GM23338 (cell line): ENCODE results near the gene SCAMP1. TPM values are rescaled to one million over a fixed set of nuclear protein-coding genes. Genes with fewer than 3 reads are reported as not detected.

Source experiments
- ATAC-seq: fragments of 200-7000 bp; cut with Tn5 transposase; 3 replicates; pipeline ENCODE4 v1.9.1; 2020
- DNase-seq: peaks from one replicate; pipeline ENCODE4 v3.0.0-alpha.2; 2015; ENCODE audit warnings: low spot score
- H2AFZ ChIP-seq: fragments of 200-600 bp; sonication (generic); 2 replicates; pipeline ENCODE4 v1.8.0; 2016; ENCODE audit warnings: antibody characterized with exemption, mild to moderate bottlenecking, moderate library complexity
- H3F3A ChIP-seq: fragments of 200-600 bp; sonication (generic); replicated peaks from 2 replicates; pipeline ENCODE4 v1.8.0; 2017; ENCODE audit warnings: antibody characterized with exemption, mixed run types, low read depth
- H3K27ac ChIP-seq: fragments of 200-600 bp; sonication (generic); 2 replicates; pipeline ENCODE4 v1.6.1; 2016; ENCODE audit warnings: low read depth
- H3K27me3 ChIP-seq: fragments of 200-600 bp; sonication (generic); 2 replicates; pipeline ENCODE4 v1.8.0; 2016; ENCODE audit warnings: mild to moderate bottlenecking, mixed run types, moderate library complexity; ENCODE audit not compliant: insufficient read depth
- H3K36me3 ChIP-seq: fragments of 200-600 bp; sonication (generic); 2 replicates; pipeline ENCODE4 v1.8.0; 2016; ENCODE audit warnings: mild to moderate bottlenecking; ENCODE audit not compliant: insufficient read depth
- H3K4me1 ChIP-seq: fragments of 200-600 bp; sonication (generic); 2 replicates; pipeline ENCODE4 v1.8.0; 2016; ENCODE audit warnings: mild to moderate bottlenecking, moderate library complexity; ENCODE audit not compliant: insufficient read depth
- H3K4me2 ChIP-seq: fragments of 200-600 bp; sonication (generic); 2 replicates; pipeline ENCODE4 v1.7.1; 2017; ENCODE audit warnings: mixed run types
- H3K4me3 ChIP-seq: fragments of 200-600 bp; sonication (generic); 2 replicates; pipeline ENCODE4 v1.6.1; 2016; ENCODE audit warnings: mixed run types
- H3K79me2 ChIP-seq: fragments of 200-600 bp; sonication (generic); replicated peaks from 2 replicates; pipeline ENCODE4 v1.8.0; 2017; ENCODE audit warnings: mild to moderate bottlenecking; ENCODE audit not compliant: insufficient read depth
- H3K9me2 ChIP-seq: fragments of 200-600 bp; sonication (generic); 2 replicates; pipeline ENCODE4 v1.8.0; 2017; ENCODE audit not compliant: insufficient read depth
- H4K20me1 ChIP-seq: fragments of 200-600 bp; sonication (generic); replicated peaks from 2 replicates; pipeline ENCODE4 v1.8.0; 2017; ENCODE audit warnings: mild to moderate bottlenecking; ENCODE audit not compliant: insufficient read depth
- H3K27ac Mint-ChIP-seq: 2 replicates; pipeline ENCODE4 v1.8.0; 2020; ENCODE audit warnings: inconsistent platforms, mild to moderate bottlenecking, moderate library complexity, mixed read lengths
- H3K27me3 Mint-ChIP-seq: 3 replicates; pipeline ENCODE4 v1.8.0; 2022; ENCODE audit warnings: low read depth, mild to moderate bottlenecking, moderate library complexity, mixed read lengths, inconsistent platforms; ENCODE audit not compliant: insufficient read depth, poor library complexity
- H3K36me3 Mint-ChIP-seq: 3 replicates; pipeline ENCODE4 v1.8.0; 2021; ENCODE audit warnings: low read depth, mild to moderate bottlenecking, inconsistent platforms, moderate library complexity, mixed read lengths
- H3K4me1 Mint-ChIP-seq: 3 replicates; pipeline ENCODE4 v1.8.0; 2020; ENCODE audit warnings: mild to moderate bottlenecking, inconsistent platforms, mixed read lengths
- H3K4me3 Mint-ChIP-seq: 3 replicates; pipeline ENCODE4 v1.8.0; 2021; ENCODE audit warnings: moderate library complexity, mild to moderate bottlenecking, inconsistent platforms, mixed read lengths
- H3K9me3 Mint-ChIP-seq: 3 replicates; pipeline ENCODE4 v1.8.0; 2020; ENCODE audit warnings: moderate library complexity, mild to moderate bottlenecking, inconsistent platforms, mixed read lengths
- EZH2phosphoT487 ChIP-seq: fragments of 200-600 bp; sonication (generic); IDR thresholded peaks from one replicate; pipeline ENCODE4 v1.8.1; 2018; ENCODE audit warnings: antibody characterized with exemption; ENCODE audit not compliant: unreplicated experiment
- NANOG ChIP-seq: IDR thresholded peaks from 2 replicates; pipeline ENCODE4 v1.6.1; 2016; ENCODE audit warnings: antibody characterized with exemption, borderline replicate concordance
- STAT1 ChIP-seq: IDR thresholded peaks from one replicate; pipeline ENCODE4 v1.6.1; 2016; ENCODE audit warnings: antibody characterized with exemption; ENCODE audit not compliant: unreplicated experiment
- ZNF331 ChIP-seq: fragments of 250-450 bp; sonication (Bioruptor Pico); IDR thresholded peaks from 2 replicates; pipeline ENCODE4 v1.5.0; 2020; ENCODE audit warnings: low read depth, mild to moderate bottlenecking, moderate library complexity
- polyA plus RNA-seq: library from polyadenylated mRNA; unstranded; fragments of >200 nt; fragmentation: Nextera tagmentation; extraction: Ambion mirVana; gene quantifications from 2 replicates; pipeline ENCODE4 v1.2.1, GENCODE V29; 2016
- total RNA-seq: library from RNA; depleted of rRNA; stranded (reverse); fragments of >200 nt; shearing (Covaris generic); gene quantifications from 2 replicates; pipeline ENCODE4 v1.2.3, GENCODE V29; 2014
- TF ChIP-seq, protein P1 (sequence below): fragments of 250-450 bp; sonication (Bioruptor Pico); IDR thresholded peaks from 2 replicates; pipeline ENCODE4 v1.5.0; 2020; ENCODE audit warnings: mild to moderate bottlenecking, moderate library complexity

Gene SCAMP1
- total and polyA plus RNA-seq, 2 experiments from 2014 or later = 26.8 to 53.9 TPM

DNA sequence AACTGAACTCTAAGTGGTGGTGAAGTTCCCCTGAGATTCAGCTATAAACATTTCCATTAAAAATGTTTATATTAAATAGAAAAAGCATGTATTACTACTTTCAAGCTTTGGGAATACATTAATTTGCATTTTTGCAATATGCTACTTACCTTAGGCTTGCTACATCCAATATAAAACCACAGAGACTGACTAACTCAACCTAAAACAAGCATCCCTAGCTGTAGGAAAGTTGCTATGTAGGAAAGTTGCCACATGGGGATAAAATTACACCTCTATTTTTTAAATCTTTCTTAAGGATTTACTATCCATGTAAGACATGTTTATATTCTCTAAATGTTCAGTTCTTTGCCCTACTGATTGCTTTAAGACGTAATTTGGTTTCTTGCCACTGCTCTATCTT is 12.8 kb downstream of the SCAMP1 start (continued):
- TF ChIP-seq, protein P1, sequence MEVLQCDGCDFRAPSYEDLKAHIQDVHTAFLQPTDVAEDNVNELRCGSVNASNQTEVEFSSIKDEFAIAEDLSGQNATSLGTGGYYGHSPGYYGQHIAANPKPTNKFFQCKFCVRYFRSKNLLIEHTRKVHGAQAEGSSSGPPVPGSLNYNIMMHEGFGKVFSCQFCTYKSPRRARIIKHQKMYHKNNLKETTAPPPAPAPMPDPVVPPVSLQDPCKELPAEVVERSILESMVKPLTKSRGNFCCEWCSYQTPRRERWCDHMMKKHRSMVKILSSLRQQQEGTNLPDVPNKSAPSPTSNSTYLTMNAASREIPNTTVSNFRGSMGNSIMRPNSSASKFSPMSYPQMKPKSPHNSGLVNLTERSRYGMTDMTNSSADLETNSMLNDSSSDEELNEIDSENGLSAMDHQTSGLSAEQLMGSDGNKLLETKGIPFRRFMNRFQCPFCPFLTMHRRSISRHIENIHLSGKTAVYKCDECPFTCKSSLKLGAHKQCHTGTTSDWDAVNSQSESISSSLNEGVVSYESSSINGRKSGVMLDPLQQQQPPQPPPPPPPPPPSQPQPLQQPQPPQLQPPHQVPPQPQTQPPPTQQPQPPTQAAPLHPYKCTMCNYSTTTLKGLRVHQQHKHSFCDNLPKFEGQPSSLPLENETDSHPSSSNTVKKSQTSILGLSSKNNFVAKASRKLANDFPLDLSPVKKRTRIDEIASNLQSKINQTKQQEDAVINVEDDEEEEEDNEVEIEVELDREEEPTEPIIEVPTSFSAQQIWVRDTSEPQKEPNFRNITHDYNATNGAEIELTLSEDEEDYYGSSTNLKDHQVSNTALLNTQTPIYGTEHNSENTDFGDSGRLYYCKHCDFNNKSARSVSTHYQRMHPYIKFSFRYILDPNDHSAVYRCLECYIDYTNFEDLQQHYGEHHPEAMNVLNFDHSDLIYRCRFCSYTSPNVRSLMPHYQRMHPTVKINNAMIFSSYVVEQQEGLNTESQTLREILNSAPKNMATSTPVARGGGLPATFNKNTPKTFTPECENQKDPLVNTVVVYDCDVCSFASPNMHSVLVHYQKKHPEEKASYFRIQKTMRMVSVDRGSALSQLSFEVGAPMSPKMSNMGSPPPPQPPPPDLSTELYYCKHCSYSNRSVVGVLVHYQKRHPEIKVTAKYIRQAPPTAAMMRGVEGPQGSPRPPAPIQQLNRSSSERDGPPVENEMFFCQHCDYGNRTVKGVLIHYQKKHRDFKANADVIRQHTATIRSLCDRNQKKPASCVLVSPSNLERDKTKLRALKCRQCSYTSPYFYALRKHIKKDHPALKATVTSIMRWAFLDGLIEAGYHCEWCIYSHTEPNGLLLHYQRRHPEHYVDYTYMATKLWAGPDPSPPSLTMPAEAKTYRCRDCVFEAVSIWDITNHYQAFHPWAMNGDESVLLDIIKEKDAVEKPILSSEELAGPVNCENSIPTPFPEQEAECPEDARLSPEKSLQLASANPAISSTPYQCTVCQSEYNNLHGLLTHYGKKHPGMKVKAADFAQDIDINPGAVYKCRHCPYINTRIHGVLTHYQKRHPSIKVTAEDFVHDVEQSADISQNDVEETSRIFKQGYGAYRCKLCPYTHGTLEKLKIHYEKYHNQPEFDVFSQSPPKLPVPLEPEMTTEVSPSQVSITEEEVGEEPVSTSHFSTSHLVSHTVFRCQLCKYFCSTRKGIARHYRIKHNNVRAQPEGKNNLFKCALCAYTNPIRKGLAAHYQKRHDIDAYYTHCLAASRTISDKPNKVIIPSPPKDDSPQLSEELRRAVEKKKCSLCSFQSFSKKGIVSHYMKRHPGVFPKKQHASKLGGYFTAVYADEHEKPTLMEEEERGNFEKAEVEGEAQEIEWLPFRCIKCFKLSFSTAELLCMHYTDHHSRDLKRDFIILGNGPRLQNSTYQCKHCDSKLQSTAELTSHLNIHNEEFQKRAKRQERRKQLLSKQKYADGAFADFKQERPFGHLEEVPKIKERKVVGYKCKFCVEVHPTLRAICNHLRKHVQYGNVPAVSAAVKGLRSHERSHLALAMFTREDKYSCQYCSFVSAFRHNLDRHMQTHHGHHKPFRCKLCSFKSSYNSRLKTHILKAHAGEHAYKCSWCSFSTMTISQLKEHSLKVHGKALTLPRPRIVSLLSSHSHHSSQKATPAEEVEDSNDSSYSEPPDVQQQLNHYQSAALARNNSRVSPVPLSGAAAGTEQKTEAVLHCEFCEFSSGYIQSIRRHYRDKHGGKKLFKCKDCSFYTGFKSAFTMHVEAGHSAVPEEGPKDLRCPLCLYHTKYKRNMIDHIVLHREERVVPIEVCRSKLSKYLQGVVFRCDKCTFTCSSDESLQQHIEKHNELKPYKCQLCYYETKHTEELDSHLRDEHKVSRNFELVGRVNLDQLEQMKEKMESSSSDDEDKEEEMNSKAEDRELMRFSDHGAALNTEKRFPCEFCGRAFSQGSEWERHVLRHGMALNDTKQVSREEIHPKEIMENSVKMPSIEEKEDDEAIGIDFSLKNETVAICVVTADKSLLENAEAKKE (CRISPR knock-in tag) = no peak

DNA sequence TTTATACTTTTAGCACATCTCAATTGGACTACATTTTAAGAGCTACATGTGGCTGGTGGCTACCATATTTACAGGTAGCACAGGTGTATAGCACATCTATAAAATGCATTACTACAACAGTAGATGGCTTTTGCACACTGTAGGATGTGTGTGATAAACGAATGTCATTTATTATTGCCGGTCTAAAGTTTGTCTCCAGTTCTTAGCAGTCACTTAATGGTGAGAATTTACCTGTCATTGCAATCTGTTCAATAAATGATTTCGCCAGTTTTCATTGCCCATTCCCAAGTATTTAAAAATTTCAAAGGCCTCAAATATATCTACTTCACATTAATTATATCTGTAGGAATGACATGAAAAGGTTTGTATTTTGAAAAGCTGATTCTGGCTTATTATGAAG is 15.9 kb downstream of the SCAMP1 start:
- TF ChIP-seq NANOG (no peak), STAT1 (no peak)
- Histone ChIP-seq H3K9me2 (no peaks in the 10 kb centered on the region), H3K27me3 (no peaks in the 10 kb centered on the region), H3K27ac (no peak overlapping the region), H3K4me2 (no peak overlapping the region), H3K79me2 (peaks cover 31% of the 10 kb centered on the region), H3F3A (no peaks in the 10 kb centered on the region), H3K4me3 (no peak overlapping the region), H3K36me3 (no peaks in the 10 kb centered on the region), H3K4me1 (peaks cover 7% of the 10 kb centered on the region; the same call in 1 of the 2 replicates), H4K20me1 (peaks cover 9% of the 10 kb centered on the region; the same call in 1 of the 2 replicates), H2AFZ (no peak overlapping the region)
- no peak for DNase-seq
- H3K27me3 Mint-ChIP-seq = peaks cover 2% of the 10 kb centered on the region
- H3K36me3 Mint-ChIP-seq = no peaks in the 10 kb centered on the region
- H3K4me3 Mint-ChIP-seq = no peak overlapping the region
- no peaks in the 10 kb centered on the region for H3K9me3 Mint-ChIP-seq
- H3K27ac Mint-ChIP-seq = no peak overlapping the region
- no peak for ATAC-seq
- H3K4me1 Mint-ChIP-seq = peaks cover 11% of the 10 kb centered on the region; the same call in 2 of the 3 replicates

DNA sequence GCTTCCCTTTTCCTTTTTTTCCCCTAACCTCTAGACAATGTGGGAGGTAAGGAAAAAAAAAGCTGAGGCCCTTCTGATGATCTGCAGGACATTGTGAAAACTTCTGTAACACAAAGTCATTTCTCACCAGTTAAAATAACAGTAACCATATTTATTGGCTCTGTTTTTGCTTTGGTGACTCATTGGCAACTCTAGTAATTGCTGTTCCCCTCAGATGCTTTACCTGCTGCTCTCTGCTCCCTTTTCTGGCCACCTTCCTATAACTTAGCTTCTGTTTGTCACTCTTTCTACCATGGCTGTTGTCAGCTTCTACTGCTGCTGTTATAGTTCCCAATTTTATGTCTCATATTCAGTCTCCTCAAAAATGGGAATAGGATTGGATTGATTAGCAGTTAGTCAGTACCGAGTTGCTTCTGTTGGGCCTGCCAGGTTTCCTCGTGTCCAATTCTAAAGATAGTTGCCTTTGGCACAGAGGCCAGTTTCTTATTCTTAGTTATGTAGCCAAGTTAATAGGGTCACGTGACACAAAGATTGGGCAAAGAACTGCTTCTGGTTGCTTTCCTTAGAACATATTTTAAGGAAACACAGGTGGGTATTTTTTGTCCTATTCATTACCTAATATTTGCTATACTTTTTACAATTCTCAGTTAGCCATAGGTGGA is 16.8 kb downstream of the SCAMP1 start:
- Histone ChIP-seq H3K9me2 (no peaks in the 10 kb centered on the region), H3K4me2 (no peak overlapping the region), H3K4me3 (no peak overlapping the region), H3K79me2 (peaks cover 26% of the 10 kb centered on the region), H3K27me3 (no peaks in the 10 kb centered on the region), H4K20me1 (peaks cover 9% of the 10 kb centered on the region; the same call in 1 of the 2 replicates), H3F3A (no peaks in the 10 kb centered on the region), H2AFZ (no peak overlapping the region), H3K36me3 (no peaks in the 10 kb centered on the region), H3K4me1 (peaks cover 7% of the 10 kb centered on the region; the same call in 1 of the 2 replicates), H3K27ac (no peak overlapping the region)
- no peak overlapping the region for H3K4me3 Mint-ChIP-seq
- no peak overlapping the region for H3K27ac Mint-ChIP-seq
- no peaks in the 10 kb centered on the region for H3K9me3 Mint-ChIP-seq
- peaks cover 7% of the 10 kb centered on the region; the same call in 2 of the 3 replicates for H3K4me1 Mint-ChIP-seq
- DNase-seq (no peak), ATAC-seq (no peak)
- no peaks in the 10 kb centered on the region; the same call in 2 of the 3 replicates for H3K36me3 Mint-ChIP-seq
- H3K27me3 Mint-ChIP-seq = peaks cover 2% of the 10 kb centered on the region
- TF ChIP-seq ZNF331 (CRISPR knock-in tag) (no peak), EZH2phosphoT487 (no peak)
